Activated CD8-positive, alpha-beta T cell treated with anti-CD3 and anti-CD28 coated beads for 36 hours (primary cell): Measurements from ENCODE around the gene CHST9. TPM values are rescaled to one million over a fixed set of nuclear protein-coding genes. Genes with fewer than 3 reads are reported as not detected.

Experiments used
- ATAC-seq: fragments of 200-7000 bp; cut with Tn5 transposase; one replicate; pipeline ENCODE4 v1.10.0; 2021; ENCODE audit warnings: mild to moderate bottlenecking, moderate library complexity
- CTCF ChIA-PET: fragments of 350-600 bp; sonication (Branson Sonifier 250); formaldehyde crosslinking; loops from one replicate; lab custom pipeline; 2021; ENCODE audit warnings: antibody characterized with exemption; lab: Charles Lee
- POLR2A ChIA-PET: fragments of 350-600 bp; sonication (Branson Sonifier 250); formaldehyde crosslinking; loops from one replicate; lab custom pipeline; 2021; ENCODE audit warnings: antibody characterized with exemption; lab: Charles Lee
- DNase-seq: peaks from one replicate; pipeline ENCODE4 v3.0.0-alpha.2; 2020
- H3K27ac Mint-ChIP-seq: one replicate; pipeline ENCODE4 v1.8.0; 2021; ENCODE audit warnings: mild to moderate bottlenecking, mixed read lengths
- H3K27me3 Mint-ChIP-seq: one replicate; pipeline ENCODE4 v1.8.0; 2021; ENCODE audit warnings: mixed read lengths
- H3K36me3 Mint-ChIP-seq: one replicate; pipeline ENCODE4 v1.8.0; 2021; ENCODE audit warnings: low read depth, mixed read lengths
- H3K4me1 Mint-ChIP-seq: one replicate; pipeline ENCODE4 v1.8.0; 2021; ENCODE audit warnings: low read depth, mixed read lengths
- H3K4me3 Mint-ChIP-seq: one replicate; pipeline ENCODE4 v1.8.0; 2021; ENCODE audit warnings: mild to moderate bottlenecking, moderate library complexity, mixed read lengths
- H3K9me3 Mint-ChIP-seq: one replicate; pipeline ENCODE4 v1.8.0; 2021; ENCODE audit warnings: mixed read lengths
- CTCF ChIP-seq: fragments of 200-600 bp; IDR thresholded peaks from one replicate; pipeline ENCODE4 v1.8.0; 2022; ENCODE audit warnings: antibody characterized with exemption, mild to moderate bottlenecking
- intact Hi-C: fragments of 100-400 bp; cut with micrococcal nuclease; formaldehyde crosslinking; loops from one replicate; pipeline ENCODE4 v1.10.0; 2022
- total RNA-seq, 2 experiments: library from RNA; stranded (reverse); gene quantifications; one replicate each; pipeline ENCODE4 v1.2.3, GENCODE V29; 2021

Gene CHST9
- total RNA-seq, 2 experiments from 2014 or later, result not detected

GRCh38 chr18:27005589-27005988 is 179.5 kb downstream of the CHST9 start:
- no peak overlapping the region for H3K27ac Mint-ChIP-seq
- POLR2A ChIA-PET, result no interaction called here
- H3K4me3 Mint-ChIP-seq, result no peak overlapping the region
- H3K9me3 Mint-ChIP-seq, result no peaks in the 10 kb centered on the region
- H3K4me1 Mint-ChIP-seq, result no peaks in the 10 kb centered on the region
- no peaks in the 10 kb centered on the region for H3K27me3 Mint-ChIP-seq
- CTCF ChIA-PET, result interaction anchor here (1.1 to 1.2 kb wide), 2 partner anchors 13 to 619 kb away, joined by 3 read pairs; no protein-coding TSS in a partner anchor
- H3K36me3 Mint-ChIP-seq, result no peaks in the 10 kb centered on the region
- TF ChIP-seq CTCF, result no peak
- DNase-seq (no peak), ATAC-seq (no peak)
- intact Hi-C loops, result no loop called here

GRCh38 chr18:27004056-27004829 is 180.9 kb downstream of the CHST9 start:
- Mint-ChIP-seq H3K4me3 (no peak overlapping the region), H3K9me3 (no peaks in the 10 kb centered on the region), H3K27ac (no peak overlapping the region), H3K36me3 (no peaks in the 10 kb centered on the region), H3K4me1 (no peaks in the 10 kb centered on the region), H3K27me3 (no peaks in the 10 kb centered on the region)
- CTCF ChIA-PET, result no interaction called here
- no peak for ATAC-seq
- intact Hi-C loops, result no loop called here
- TF ChIP-seq CTCF, result no peak
- POLR2A ChIA-PET, result no interaction called here
- no peak for DNase-seq

GRCh38 chr18:26999797-27000196 is 185.3 kb downstream of the CHST9 start:
- Mint-ChIP-seq H3K9me3 (no peaks in the 10 kb centered on the region), H3K27me3 (no peaks in the 10 kb centered on the region), H3K4me3 (no peak overlapping the region), H3K36me3 (no peaks in the 10 kb centered on the region), H3K4me1 (no peaks in the 10 kb centered on the region), H3K27ac (no peak overlapping the region)
- no peak for DNase-seq
- TF ChIP-seq CTCF, result no peak
- no peak for ATAC-seq
- intact Hi-C loops, result no loop called here
- ChIA-PET CTCF (no interaction called here), POLR2A (no interaction called here)

GRCh38 chr18:26993568-26993967 is 191.5 kb downstream of the CHST9 start:
- no peaks in the 10 kb centered on the region for H3K4me1 Mint-ChIP-seq
- no peak overlapping the region for H3K27ac Mint-ChIP-seq
- H3K27me3 Mint-ChIP-seq, result no peaks in the 10 kb centered on the region
- DNase-seq, result no peak
- no peak for TF ChIP-seq CTCF
- intact Hi-C loops, result no loop called here
- POLR2A ChIA-PET, result no interaction called here
- ATAC-seq, result no peak
- no peak overlapping the region for H3K4me3 Mint-ChIP-seq
- no peaks in the 10 kb centered on the region for H3K9me3 Mint-ChIP-seq
- CTCF ChIA-PET, result no interaction called here
- H3K36me3 Mint-ChIP-seq, result no peaks in the 10 kb centered on the region

GRCh38 chr18:26992926-26993325 is 192.2 kb downstream of the CHST9 start:
- H3K36me3 Mint-ChIP-seq, result no peaks in the 10 kb centered on the region
- H3K9me3 Mint-ChIP-seq, result no peaks in the 10 kb centered on the region
- no peak for DNase-seq
- H3K4me1 Mint-ChIP-seq, result no peaks in the 10 kb centered on the region
- intact Hi-C loops, result no loop called here
- no peaks in the 10 kb centered on the region for H3K27me3 Mint-ChIP-seq
- ChIA-PET CTCF (no interaction called here), POLR2A (interaction anchor here (0.7 kb wide), 1 partner anchor 489 kb away, joined by 4 read pairs; no protein-coding TSS in a partner anchor)
- ATAC-seq, result no peak
- no peak for TF ChIP-seq CTCF
- H3K4me3 Mint-ChIP-seq, result no peak overlapping the region
- no peak overlapping the region for H3K27ac Mint-ChIP-seq
